Endothelial cell of umbilical vein (primary cell): ENCODE results near the gene WASF3. TPM values are rescaled to one million over a fixed set of nuclear protein-coding genes. Genes with fewer than 3 reads are reported as not detected.

Source experiments
- BruUV-seq: library from RNA; stranded (reverse); fragments of 400-500 nt; replicated peaks from 2 replicates; lab custom pipeline; 2021; lab: Mats Ljungman, UMichigan
- CTCF ChIA-PET: fragments of 300-600, 350-600 bp; sonication (Branson Sonifier 250); formaldehyde crosslinking; loops from one replicate; lab custom pipeline; 2021; ENCODE audit warnings: antibody characterized with exemption, inconsistent platforms; lab: Charles Lee
- POLR2A ChIA-PET: fragments of 300-600, 350-600 bp; sonication (Branson Sonifier 250); formaldehyde crosslinking; loops from one replicate; lab custom pipeline; 2021; ENCODE audit warnings: antibody characterized with exemption, inconsistent platforms; lab: Charles Lee
- DNase-seq: peaks from one replicate; pipeline ENCODE4 v3.0.0-alpha.2; 2011; ENCODE audit warnings: low read depth, low spot score
- FAIRE-seq: peaks from 2 replicates; lab custom pipeline; 2011; peaks lifted over from hg19 to GRCh38; lab: Jason Lieb, UNC
- H2AFZ ChIP-seq: 2 replicates; pipeline ENCODE4 v1.6.0; 2012; ENCODE audit warnings: low read depth, low read length, control low read depth, inconsistent platforms
- H3K27ac ChIP-seq: 2 replicates; pipeline ENCODE4 v1.5.1; 2011; ENCODE audit warnings: low read depth, mild to moderate bottlenecking, control low read depth, low read length, moderate library complexity; ENCODE audit not compliant: insufficient read depth
- H3K27me3 ChIP-seq, 2 experiments: 2 replicates each; pipeline versions ENCODE4 v1.6.0 to v1.6.1; 2011; ENCODE audit warnings: low read length in 2 of 2, mixed read lengths in 1 of 2; ENCODE audit not compliant: control insufficient read depth in 2 of 2, insufficient read depth in 2 of 2
- H3K36me3 ChIP-seq, 2 experiments: 2 replicates in 1 of 2; 3 replicates in 1 of 2; pipeline ENCODE4 v1.5.1; 2011; ENCODE audit warnings: low read length in 2 of 2, mild to moderate bottlenecking in 1 of 2, moderate library complexity in 1 of 2; ENCODE audit not compliant: control insufficient read depth in 2 of 2, insufficient read depth in 2 of 2; ENCODE audit errors: extremely low read depth in 1 of 2
- H3K4me1 ChIP-seq: 3 replicates; pipeline ENCODE4 v1.5.1; 2011; ENCODE audit warnings: mild to moderate bottlenecking, low read length; ENCODE audit not compliant: control insufficient read depth, insufficient read depth; ENCODE audit errors: extremely low read depth
- H3K4me2 ChIP-seq: 2 replicates; pipeline ENCODE4 v1.6.1; 2011; ENCODE audit warnings: low read length, control low read depth, mixed read lengths; ENCODE audit not compliant: insufficient read depth
- H3K4me3 ChIP-seq, 3 experiments: fragments of 200-600 bp in 1 of 3; sonication (generic), shearing (Covaris generic) in 1 of 3; replicated peaks in 1 of 3; 2 replicates each; pipeline ENCODE4 v1.5.1; 2011 to 2016; ENCODE audit warnings: control low read depth in 3 of 3, low read length in 3 of 3, mild to moderate bottlenecking in 2 of 3, inconsistent platforms in 1 of 3, low read depth in 1 of 3, moderate library complexity in 1 of 3; ENCODE audit not compliant: insufficient read depth in 1 of 3
- H3K79me2 ChIP-seq: 2 replicates; pipeline ENCODE4 v1.6.0; 2012; ENCODE audit warnings: low read length, inconsistent platforms; ENCODE audit not compliant: control insufficient read depth, insufficient read depth
- H3K9ac ChIP-seq: replicated peaks from 2 replicates; pipeline ENCODE3; 2011; ENCODE audit warnings: low read length, control low read depth; ENCODE audit not compliant: insufficient read depth; ENCODE audit errors: extremely low read depth
- H3K9me1 ChIP-seq: replicated peaks from 3 replicates; pipeline ENCODE4 v1.6.0; 2011; ENCODE audit warnings: mild to moderate bottlenecking, low read length; ENCODE audit not compliant: control insufficient read depth, insufficient read depth; ENCODE audit errors: extremely low read depth
- H3K9me3 ChIP-seq: replicated peaks from 2 replicates; pipeline ENCODE4 v1.5.1; 2012; ENCODE audit warnings: low read length, inconsistent platforms; ENCODE audit not compliant: control insufficient read depth, insufficient read depth
- H4K20me1 ChIP-seq: replicated peaks from 2 replicates; pipeline ENCODE3; 2011; ENCODE audit warnings: mild to moderate bottlenecking, low read length; ENCODE audit not compliant: control insufficient read depth, insufficient read depth; ENCODE audit errors: extremely low read depth
- CTCF ChIP-seq, 2 donors: IDR thresholded peaks; 1 replicate in 1 of 2; 2 replicates in 1 of 2; pipeline ENCODE4 v1.5.1; 2011; ENCODE audit warnings: low read length in 2 of 2, mild to moderate bottlenecking in 2 of 2, moderate library complexity in 2 of 2, control low read depth in 1 of 2, inconsistent platforms in 1 of 2, low read depth in 1 of 2; ENCODE audit not compliant: insufficient read depth in 1 of 2; ENCODE audit errors: extremely low read depth in 1 of 2
- EZH2 ChIP-seq: IDR thresholded peaks from 2 replicates; pipeline ENCODE4 v1.6.1; 2012; ENCODE audit warnings: borderline replicate concordance, low read depth, mild to moderate bottlenecking, moderate library complexity, low read length, inconsistent platforms; ENCODE audit not compliant: severe bottlenecking
- FOS ChIP-seq: IDR thresholded peaks from 2 replicates; pipeline ENCODE4 v1.6.1; 2011; ENCODE audit warnings: mild to moderate bottlenecking, low read length, moderate library complexity, borderline replicate concordance; ENCODE audit not compliant: insufficient read depth
- GATA2 ChIP-seq: IDR thresholded peaks from 2 replicates; pipeline ENCODE4 v1.7.0; 2011; ENCODE audit warnings: low read depth, mild to moderate bottlenecking, moderate library complexity, mixed read lengths, low read length; ENCODE audit not compliant: insufficient read length, insufficient read depth
- JUN ChIP-seq: IDR thresholded peaks from 2 replicates; pipeline ENCODE4 v1.6.1; 2011; ENCODE audit warnings: borderline replicate concordance, low read depth; ENCODE audit not compliant: insufficient read length, insufficient read depth
- MAX ChIP-seq: IDR thresholded peaks from 2 replicates; pipeline ENCODE4 v1.6.1; 2011; ENCODE audit not compliant: insufficient read depth, insufficient read length
- MYC ChIP-seq: IDR thresholded peaks from one replicate; pipeline ENCODE4 v1.6.1; 2011; ENCODE audit warnings: mild to moderate bottlenecking, low read depth, low read length
- POLR2A ChIP-seq: IDR thresholded peaks from 2 replicates; pipeline ENCODE4 v1.6.1; 2012; ENCODE audit warnings: low read depth, mild to moderate bottlenecking, control low read depth, low read length
- POLR2AphosphoS5 ChIP-seq: IDR thresholded peaks from 2 replicates; pipeline ENCODE4 v1.6.1; 2012; ENCODE audit warnings: low read depth, mild to moderate bottlenecking, control low read depth, low read length, moderate library complexity; ENCODE audit not compliant: insufficient read depth
- dilution Hi-C: fragments of 300-500 bp; cut with MboI; formaldehyde crosslinking; loops from one replicate; pipeline ENCODE4 v1.15.0; 2019; ENCODE audit warnings: low sequenced_read_pairs; ENCODE audit not compliant: extremely low pct_ligation_motif_present
- intact Hi-C: fragments of 100-400 bp; cut with micrococcal nuclease; formaldehyde crosslinking; loops from one replicate; pipeline ENCODE4 v1.10.0; 2022
- polyA plus RNA-seq, 4 experiments: library from polyadenylated mRNA; depleted of rRNA in 3 of 4; stranded (reverse) in 3 of 4; unstranded in 1 of 4; fragments of >200 nt; gene quantifications; 2 replicates each; pipeline versions ENCODE4 v1.2.1 to v1.2.3, GENCODE V29; 2011 to 2012; ENCODE audit warnings: missing spikeins in 1 of 4
- total RNA-seq: library from RNA; stranded (reverse); gene quantifications from 2 replicates; pipeline ENCODE4 v1.2.3, GENCODE V29; 2021

Gene WASF3
- total and polyA plus RNA-seq, 2 donors (not counting 3 experiments of a cell fraction or from before 2014, with no cell fraction given): 18.5 to 32.4 TPM

- Histone ChIP-seq H3K27me3 (no peaks in the 10 kb centered on the region), H3K9ac (no peak overlapping the region), H3K36me3 (peaks cover 0 to 2% of the 10 kb centered on the region in 2 experiments), H3K4me3 (no peak overlapping the region), H3K79me2 (peaks cover 1% of the 10 kb centered on the region), H4K20me1 (no peaks in the 10 kb centered on the region), H3K27ac (no peak overlapping the region), H2AFZ (no peak overlapping the region), H3K4me2 (no peak overlapping the region), H3K9me1 (peaks cover 2% of the 10 kb centered on the region), H3K9me3 (no peaks in the 10 kb centered on the region), H3K4me1 (no peaks in the 10 kb centered on the region)
- no peak for DNase-seq
- ChIA-PET POLR2A (no interaction called here), CTCF (interaction anchor here (1.5 kb wide), 1 partner anchor 42 kb away, joined by 13 read pairs; no protein-coding TSS in a partner anchor)
- FAIRE-seq: peak; percentile 28
- no TSS peak for BruUV-seq
- intact Hi-C loops (no loop called here), dilution Hi-C loops (no loop called here)
- TF ChIP-seq FOS: no peak
- no peak for TF ChIP-seq EZH2
- TF ChIP-seq CTCF (IDR thresholded peaks at IDR 0.05; ENCODE audit: extremely low read depth in 1 of 2, insufficient read depth in 1 of 2, low read depth in 1 of 2, low read length in 2 of 2): no peak
- TF ChIP-seq GATA2: no peak
- TF ChIP-seq MAX: no peak
- no peak for TF ChIP-seq JUN
- TF ChIP-seq MYC: no peak
- TF ChIP-seq POLR2AphosphoS5: no peak
- no peak for TF ChIP-seq POLR2A
These were observed 99.4 kb downstream of the WASF3 start for GRCh38 chr13:26656919-26657318.
